ENCODE measurements around the gene PRTN3.

DNA sequence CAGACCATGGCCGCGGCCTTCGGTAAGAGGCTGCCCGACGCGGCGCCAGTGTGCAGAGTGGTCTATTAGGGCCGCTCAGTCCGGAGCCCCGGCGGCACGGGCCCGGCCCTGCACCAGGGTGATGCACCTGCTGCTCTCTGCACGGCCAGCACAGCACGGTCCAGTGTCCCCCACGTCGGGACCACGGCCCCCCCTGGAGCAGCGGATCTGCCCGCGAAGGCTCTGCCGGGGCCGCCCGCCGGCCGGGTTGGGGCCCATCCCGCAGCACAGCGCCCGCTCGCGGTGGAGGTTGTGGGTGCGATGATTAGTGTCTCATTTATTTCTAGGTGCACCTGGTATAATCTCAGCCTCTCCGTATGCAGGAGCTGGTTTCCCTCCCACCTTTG, 35.6 kb upstream of the PRTN3 start:
- TF ChIP-seq POLR2A (IDR thresholded peaks at IDR 0.05; ENCODE audit: low read length) (no peak), GATA1 (IDR thresholded peaks at IDR 0.05; ENCODE audit: low read depth, low read length) (no peak)

All from erythroblast (primary cell).